Measurements from ENCODE around the gene OR51A7.

Gene OR51A7

GRCh38 chr11:4957396-4957795 lies 53.8 kb downstream of the OR51A7 start:
- Histone ChIP-seq H3K9ac (ENCODE audit: low read length) (no peak overlapping the region), H3K27me3 (ENCODE audit: control insufficient read depth, insufficient read depth, low read length) (no peaks in the 10 kb centered on the region), H3K27ac (ENCODE audit: low read length) (no peak overlapping the region), H3K4me3 (ENCODE audit: low read length) (no peak overlapping the region), H3K4me1 (ENCODE audit: control insufficient read depth, low read depth, low read length) (no peaks in the 10 kb centered on the region), H3K9me3 (ENCODE audit: control insufficient read depth, low read depth, low read length) (no peaks in the 10 kb centered on the region), H3K36me3 (ENCODE audit: control insufficient read depth, low read depth, low read length) (no peaks in the 10 kb centered on the region)
